Effector memory CD4-positive, alpha-beta T cell (primary cell): ENCODE measurements around the gene CSRP1.

Source experiments
- DNase-seq, 3 donors: peaks; one replicate each; pipeline ENCODE4 v3.0.0-alpha.2; 2020
- H3K27ac ChIP-seq: 2 replicates; pipeline ENCODE4 v1.7.0; 2013; ENCODE audit warnings: mild to moderate bottlenecking, low read length, moderate library complexity; ENCODE audit not compliant: insufficient read depth, poor library complexity, severe bottlenecking
- H3K27me3 ChIP-seq: replicated peaks from 2 replicates; pipeline ENCODE4 v1.7.0; 2013; ENCODE audit warnings: mild to moderate bottlenecking, low read length; ENCODE audit not compliant: insufficient read depth, control insufficient read depth, poor library complexity, severe bottlenecking
- H3K36me3 ChIP-seq: 2 replicates; pipeline ENCODE4 v1.7.0; 2013; ENCODE audit warnings: mild to moderate bottlenecking, low read length, moderate library complexity; ENCODE audit not compliant: control insufficient read depth, insufficient read depth
- H3K4me1 ChIP-seq: 2 replicates; pipeline ENCODE4 v1.7.0; 2013; ENCODE audit warnings: low read length, mild to moderate bottlenecking; ENCODE audit not compliant: control insufficient read depth, insufficient read depth, poor library complexity, severe bottlenecking
- H3K4me3 ChIP-seq: 2 replicates; pipeline ENCODE4 v1.7.0; 2013; ENCODE audit warnings: low read length, low read depth, mild to moderate bottlenecking; ENCODE audit not compliant: insufficient read depth, poor library complexity, severe bottlenecking
- H3K9me3 ChIP-seq: 2 replicates; pipeline ENCODE4 v1.7.0; 2013; ENCODE audit warnings: mild to moderate bottlenecking, low read length, moderate library complexity; ENCODE audit not compliant: control insufficient read depth

CSRP1 gene

GRCh38 chr1:201513498-201514243, 6.7 kb upstream of the CSRP1 start:
- no peak for DNase-seq
- no peaks in the 10 kb centered on the region for H3K4me1 ChIP-seq
- no peak overlapping the region for H3K27ac ChIP-seq
- H3K9me3 ChIP-seq: no peaks in the 10 kb centered on the region
- H3K27me3 ChIP-seq: no peaks in the 10 kb centered on the region
- no peaks in the 10 kb centered on the region for H3K36me3 ChIP-seq
- H3K4me3 ChIP-seq: no peak overlapping the region

GRCh38 chr1:201511941-201512539, 5.1 kb upstream of the CSRP1 start:
- no peak overlapping the region for H3K27ac ChIP-seq

GRCh38 chr1:201511396-201511940, 4.5 kb upstream of the CSRP1 start:
- H3K4me1 ChIP-seq: peaks cover 8% of the 10 kb centered on the region
- no peak overlapping the region for H3K27ac ChIP-seq
- H3K27me3 ChIP-seq: no peaks in the 10 kb centered on the region
- no peaks in the 10 kb centered on the region for H3K9me3 ChIP-seq
- DNase-seq: no peak
- H3K4me3 ChIP-seq: no peak overlapping the region
- no peaks in the 10 kb centered on the region for H3K36me3 ChIP-seq

More at GRCh38 chr1:201511941-201512539, 5.1 kb upstream of the CSRP1 start:
- Histone ChIP-seq H3K4me3 (no peak overlapping the region), H3K36me3 (no peaks in the 10 kb centered on the region), H3K4me1 (peaks cover 8% of the 10 kb centered on the region), H3K9me3 (no peaks in the 10 kb centered on the region), H3K27me3 (no peaks in the 10 kb centered on the region)
- DNase-seq: no peak

- DNase-seq: no peak
Measured at GRCh38 chr1:201510734-201511133, 3.8 kb upstream of the CSRP1 start.

GRCh38 chr1:201509601-201510374, 2.9 kb upstream of the CSRP1 start:
- Histone ChIP-seq H3K27ac (no peak overlapping the region), H3K9me3 (no peaks in the 10 kb centered on the region), H3K27me3 (no peaks in the 10 kb centered on the region), H3K4me1 (peaks cover 22% of the 10 kb centered on the region), H3K36me3 (no peaks in the 10 kb centered on the region), H3K4me3 (no peak overlapping the region)
- no peak for DNase-seq

More at GRCh38 chr1:201510734-201511133, 3.8 kb upstream of the CSRP1 start:
- Histone ChIP-seq H3K9me3 (no peaks in the 10 kb centered on the region), H3K4me3 (no peak overlapping the region), H3K36me3 (no peaks in the 10 kb centered on the region), H3K27ac (no peak overlapping the region), H3K27me3 (no peaks in the 10 kb centered on the region), H3K4me1 (peaks cover 13% of the 10 kb centered on the region)

GRCh38 chr1:201508809-201509208, 1.9 kb upstream of the CSRP1 start:
- Histone ChIP-seq H3K4me1 (peaks cover 22% of the 10 kb centered on the region), H3K36me3 (no peaks in the 10 kb centered on the region), H3K4me3 (no peak overlapping the region), H3K9me3 (no peaks in the 10 kb centered on the region), H3K27ac (no peak overlapping the region), H3K27me3 (no peaks in the 10 kb centered on the region)
- no peak for DNase-seq

GRCh38 chr1:201507360-201507675, 395 bp upstream of the CSRP1 start:
- no peaks in the 10 kb centered on the region for H3K9me3 ChIP-seq
- DNase-seq: no peak
- H3K4me3 ChIP-seq: peak overlapping the region; percentile 77
- peak overlapping the region; percentile 73 for H3K27ac ChIP-seq
- no peaks in the 10 kb centered on the region for H3K27me3 ChIP-seq
- H3K4me1 ChIP-seq: peaks cover 22% of the 10 kb centered on the region
- no peaks in the 10 kb centered on the region for H3K36me3 ChIP-seq

GRCh38 chr1:201506092-201506491, 831 bp downstream of the CSRP1 start:
- Histone ChIP-seq H3K4me1 (peaks cover 22% of the 10 kb centered on the region), H3K27ac (no peak overlapping the region), H3K9me3 (no peaks in the 10 kb centered on the region), H3K36me3 (no peaks in the 10 kb centered on the region), H3K27me3 (no peaks in the 10 kb centered on the region), H3K4me3 (peak overlapping the region; percentile 77)
- DNase-seq: no peak

- no peaks in the 10 kb centered on the region for H3K27me3 ChIP-seq
- peak overlapping the region; percentile 77 for H3K4me3 ChIP-seq
- no peaks in the 10 kb centered on the region for H3K36me3 ChIP-seq
- no peaks in the 10 kb centered on the region for H3K9me3 ChIP-seq
- H3K27ac ChIP-seq: no peak overlapping the region
- DNase-seq: no peak
- H3K4me1 ChIP-seq: peaks cover 22% of the 10 kb centered on the region
Measured at GRCh38 chr1:201505503-201505890, 1.4 kb downstream of the CSRP1 start.
